Liver (tissue), 9 donors: Measurements from ENCODE around the gene HES3. TPM values are rescaled to one million over a fixed set of nuclear protein-coding genes. Genes with fewer than 3 reads are reported as not detected.

ENCODE experiments used
- DNase-seq: peaks from one replicate; pipeline ENCODE4 v3.0.0-alpha.2; 2017; ENCODE audit warnings: low spot score
- H3K27ac ChIP-seq, 2 donors: one replicate each; pipeline ENCODE4 v1.7.0; 2013; ENCODE audit warnings: inconsistent platforms in 2 of 2, low read length in 2 of 2, control low read depth in 1 of 2, low read depth in 1 of 2, mild to moderate bottlenecking in 1 of 2
- H3K27me3 ChIP-seq, 4 donors: one replicate each; pipeline versions ENCODE4 v1.6.1 to v1.7.0; 2013; ENCODE audit warnings: low read length in 3 of 4, inconsistent platforms in 1 of 4, mild to moderate bottlenecking in 1 of 4, moderate library complexity in 1 of 4; ENCODE audit not compliant: control insufficient read depth in 4 of 4, insufficient read depth in 4 of 4
- H3K36me3 ChIP-seq, 4 donors: one replicate each; pipeline versions ENCODE4 v1.6.1 to v1.7.0; 2013; ENCODE audit warnings: low read length in 3 of 4, mild to moderate bottlenecking in 3 of 4, low read depth in 1 of 4, moderate library complexity in 1 of 4; ENCODE audit not compliant: control insufficient read depth in 4 of 4, insufficient read depth in 3 of 4
- H3K4me1 ChIP-seq, 4 donors: one replicate each; pipeline versions ENCODE4 v1.6.1 to v1.7.0; 2013; ENCODE audit warnings: low read length in 3 of 4, mild to moderate bottlenecking in 3 of 4, moderate library complexity in 1 of 4; ENCODE audit not compliant: control insufficient read depth in 4 of 4, insufficient read depth in 4 of 4
- H3K4me3 ChIP-seq, 3 donors: one replicate each; pipeline versions ENCODE4 v1.6.1 to v1.7.0; 2013; ENCODE audit warnings: low read length in 3 of 3, control low read depth in 1 of 3, low read depth in 1 of 3, mild to moderate bottlenecking in 1 of 3
- H3K9ac ChIP-seq, 2 donors: one replicate each; pipeline ENCODE4 v1.7.0; 2013; ENCODE audit warnings: low read length in 2 of 2, mild to moderate bottlenecking in 2 of 2, moderate library complexity in 2 of 2, control low read depth in 1 of 2, low read depth in 1 of 2
- H3K9me3 ChIP-seq, 4 donors: one replicate each; pipeline versions ENCODE4 v1.6.1 to v1.7.0; 2013; ENCODE audit warnings: low read length in 3 of 4; ENCODE audit not compliant: control insufficient read depth in 4 of 4
- EGR1 ChIP-seq, 2 donors: IDR thresholded peaks; 2 replicates each; pipeline ENCODE4 v1.6.1; 2016 to 2018; ENCODE audit warnings: antibody characterized with exemption in 2 of 2, low read depth in 2 of 2
- FOXA2 ChIP-seq: IDR thresholded peaks from 2 replicates; pipeline ENCODE4 v1.6.1; 2016; ENCODE audit warnings: antibody characterized with exemption
- GABPA ChIP-seq, 2 donors: IDR thresholded peaks in 1 of 2; conservative IDR thresholded peaks in 1 of 2; 2 replicates each; pipeline ENCODE4 v1.6.1; 2016; ENCODE audit warnings: antibody characterized with exemption in 2 of 2, mild to moderate bottlenecking in 1 of 2, moderate library complexity in 1 of 2
- HNF4A ChIP-seq, 2 donors: conservative IDR thresholded peaks; 2 replicates each; pipeline ENCODE4 v1.6.1; 2016; ENCODE audit warnings: antibody characterized with exemption in 2 of 2, mild to moderate bottlenecking in 2 of 2
- HNF4G ChIP-seq: IDR thresholded peaks from 2 replicates; pipeline ENCODE4 v1.6.1; 2016; ENCODE audit warnings: antibody characterized with exemption
- JUND ChIP-seq, 2 donors: IDR thresholded peaks; 2 replicates each; pipeline ENCODE4 v1.6.1; 2016; ENCODE audit warnings: antibody characterized with exemption in 2 of 2
- NR2F2 ChIP-seq: IDR thresholded peaks from 2 replicates; pipeline ENCODE4 v1.6.1; 2016; ENCODE audit warnings: antibody characterized with exemption
- RAD21 ChIP-seq, 2 donors: IDR thresholded peaks; 2 replicates each; pipeline ENCODE4 v1.6.1; 2016; ENCODE audit warnings: antibody characterized with exemption in 2 of 2, mild to moderate bottlenecking in 2 of 2
- RXRA ChIP-seq, 2 donors: IDR thresholded peaks; 2 replicates each; pipeline ENCODE4 v1.6.1; 2017 to 2018; ENCODE audit warnings: antibody characterized with exemption in 2 of 2, mild to moderate bottlenecking in 1 of 2
- SP1 ChIP-seq: IDR thresholded peaks from 2 replicates; pipeline ENCODE4 v1.6.1; 2018; ENCODE audit warnings: antibody characterized with exemption, mild to moderate bottlenecking
- YY1 ChIP-seq: IDR thresholded peaks from 2 replicates; pipeline ENCODE4 v1.6.1; 2016; ENCODE audit warnings: antibody characterized with exemption, mild to moderate bottlenecking
- WGBS: extraction: QIAGEN DNeasy Blood & Tissue Kit; methylation state at CpG from one replicate; pipeline ENCODE4 v1.1.7; 2013; 5-methylcytosine and 5-hydroxymethylcytosine counted together
- polyA plus RNA-seq, 2 donors: library from polyadenylated mRNA; stranded (reverse) in 1 of 2; unstranded in 1 of 2; fragments of 200-250 nt in 1 of 2; fragments of >200 nt in 1 of 2; fragmentation: Nextera tagmentation in 1 of 2; extraction: Ambion mirVana in 1 of 2; gene quantifications; one replicate each; pipeline versions ENCODE4 v1.2.1 to v1.2.3, GENCODE V29; 2013 to 2015
- total RNA-seq, 2 donors: library from RNA; depleted of rRNA; stranded (reverse); fragments of >200 nt; gene quantifications; one replicate each; pipeline ENCODE4 v1.2.3, GENCODE V29; 2014
- TF ChIP-seq, protein P1 (sequence below): IDR thresholded peaks from 2 replicates; pipeline ENCODE4 v1.6.1; 2016; ENCODE audit warnings: antibody characterized with exemption
- TF ChIP-seq, protein P2 (sequence below): fragments of 150-350 bp; IDR thresholded peaks from 2 replicates; pipeline ENCODE4 v1.5.1; 2017; ENCODE audit warnings: improper control_type of control experiment, low read depth, low read length; ENCODE audit not compliant: missing input control
- TF ChIP-seq, protein P3 (sequence below): IDR thresholded peaks from 2 replicates; pipeline ENCODE4 v1.6.1; 2016; ENCODE audit warnings: antibody characterized with exemption, mild to moderate bottlenecking
- TF ChIP-seq, protein P4 (sequence below): IDR thresholded peaks from 2 replicates; pipeline ENCODE4 v1.6.1; 2016; ENCODE audit warnings: antibody characterized with exemption
- TF ChIP-seq, protein P5 (sequence below): IDR thresholded peaks from 2 replicates; pipeline ENCODE4 v1.6.1; 2016; ENCODE audit warnings: antibody characterized with exemption
- donor health status: healthy.
- donor health status: healthy.
- donor health status: healthy.
- donor health status: healthy.
- donor health status: healthy.

HES3 gene
- total and polyA plus RNA-seq, 4 donors: not detected

DNA sequence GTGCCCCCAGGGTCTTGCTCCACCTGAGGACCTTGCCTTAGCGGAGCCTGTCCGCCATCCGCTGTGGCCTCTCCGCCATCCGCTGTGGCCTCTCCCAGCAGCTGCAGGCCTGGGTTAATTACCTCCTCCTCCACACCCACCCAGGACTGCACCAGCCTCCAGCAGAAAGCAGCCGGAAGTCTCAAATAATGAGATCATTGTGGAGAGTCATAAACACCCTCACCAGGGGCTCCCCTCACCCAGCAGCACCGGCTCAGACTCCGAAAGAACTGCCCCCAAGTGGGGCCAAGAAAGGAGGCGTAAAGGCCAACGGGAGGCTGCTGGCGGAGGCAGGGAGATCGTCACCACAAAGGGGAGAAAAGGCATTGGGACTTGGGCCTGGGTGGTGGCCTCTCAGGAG lies 27.6 kb downstream of the HES3 start:
- WGBS: 81% methylated on average over 12 of the region's 12 CpGs
- TF ChIP-seq, protein P1, sequence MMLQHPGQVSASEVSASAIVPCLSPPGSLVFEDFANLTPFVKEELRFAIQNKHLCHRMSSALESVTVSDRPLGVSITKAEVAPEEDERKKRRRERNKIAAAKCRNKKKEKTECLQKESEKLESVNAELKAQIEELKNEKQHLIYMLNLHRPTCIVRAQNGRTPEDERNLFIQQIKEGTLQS: no peak
- no peak for TF ChIP-seq HNF4G
- TF ChIP-seq RXRA (IDR thresholded peaks at IDR 0.05): no peak
- TF ChIP-seq YY1: no peak
- TF ChIP-seq FOXA2: no peak
- TF ChIP-seq, protein P2, sequence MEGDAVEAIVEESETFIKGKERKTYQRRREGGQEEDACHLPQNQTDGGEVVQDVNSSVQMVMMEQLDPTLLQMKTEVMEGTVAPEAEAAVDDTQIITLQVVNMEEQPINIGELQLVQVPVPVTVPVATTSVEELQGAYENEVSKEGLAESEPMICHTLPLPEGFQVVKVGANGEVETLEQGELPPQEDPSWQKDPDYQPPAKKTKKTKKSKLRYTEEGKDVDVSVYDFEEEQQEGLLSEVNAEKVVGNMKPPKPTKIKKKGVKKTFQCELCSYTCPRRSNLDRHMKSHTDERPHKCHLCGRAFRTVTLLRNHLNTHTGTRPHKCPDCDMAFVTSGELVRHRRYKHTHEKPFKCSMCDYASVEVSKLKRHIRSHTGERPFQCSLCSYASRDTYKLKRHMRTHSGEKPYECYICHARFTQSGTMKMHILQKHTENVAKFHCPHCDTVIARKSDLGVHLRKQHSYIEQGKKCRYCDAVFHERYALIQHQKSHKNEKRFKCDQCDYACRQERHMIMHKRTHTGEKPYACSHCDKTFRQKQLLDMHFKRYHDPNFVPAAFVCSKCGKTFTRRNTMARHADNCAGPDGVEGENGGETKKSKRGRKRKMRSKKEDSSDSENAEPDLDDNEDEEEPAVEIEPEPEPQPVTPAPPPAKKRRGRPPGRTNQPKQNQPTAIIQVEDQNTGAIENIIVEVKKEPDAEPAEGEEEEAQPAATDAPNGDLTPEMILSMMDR: no peak
- TF ChIP-seq, protein P3, sequence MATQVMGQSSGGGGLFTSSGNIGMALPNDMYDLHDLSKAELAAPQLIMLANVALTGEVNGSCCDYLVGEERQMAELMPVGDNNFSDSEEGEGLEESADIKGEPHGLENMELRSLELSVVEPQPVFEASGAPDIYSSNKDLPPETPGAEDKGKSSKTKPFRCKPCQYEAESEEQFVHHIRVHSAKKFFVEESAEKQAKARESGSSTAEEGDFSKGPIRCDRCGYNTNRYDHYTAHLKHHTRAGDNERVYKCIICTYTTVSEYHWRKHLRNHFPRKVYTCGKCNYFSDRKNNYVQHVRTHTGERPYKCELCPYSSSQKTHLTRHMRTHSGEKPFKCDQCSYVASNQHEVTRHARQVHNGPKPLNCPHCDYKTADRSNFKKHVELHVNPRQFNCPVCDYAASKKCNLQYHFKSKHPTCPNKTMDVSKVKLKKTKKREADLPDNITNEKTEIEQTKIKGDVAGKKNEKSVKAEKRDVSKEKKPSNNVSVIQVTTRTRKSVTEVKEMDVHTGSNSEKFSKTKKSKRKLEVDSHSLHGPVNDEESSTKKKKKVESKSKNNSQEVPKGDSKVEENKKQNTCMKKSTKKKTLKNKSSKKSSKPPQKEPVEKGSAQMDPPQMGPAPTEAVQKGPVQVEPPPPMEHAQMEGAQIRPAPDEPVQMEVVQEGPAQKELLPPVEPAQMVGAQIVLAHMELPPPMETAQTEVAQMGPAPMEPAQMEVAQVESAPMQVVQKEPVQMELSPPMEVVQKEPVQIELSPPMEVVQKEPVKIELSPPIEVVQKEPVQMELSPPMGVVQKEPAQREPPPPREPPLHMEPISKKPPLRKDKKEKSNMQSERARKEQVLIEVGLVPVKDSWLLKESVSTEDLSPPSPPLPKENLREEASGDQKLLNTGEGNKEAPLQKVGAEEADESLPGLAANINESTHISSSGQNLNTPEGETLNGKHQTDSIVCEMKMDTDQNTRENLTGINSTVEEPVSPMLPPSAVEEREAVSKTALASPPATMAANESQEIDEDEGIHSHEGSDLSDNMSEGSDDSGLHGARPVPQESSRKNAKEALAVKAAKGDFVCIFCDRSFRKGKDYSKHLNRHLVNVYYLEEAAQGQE: no peak
- TF ChIP-seq, protein P4, sequence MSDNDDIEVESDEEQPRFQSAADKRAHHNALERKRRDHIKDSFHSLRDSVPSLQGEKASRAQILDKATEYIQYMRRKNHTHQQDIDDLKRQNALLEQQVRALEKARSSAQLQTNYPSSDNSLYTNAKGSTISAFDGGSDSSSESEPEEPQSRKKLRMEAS: no peak
- no peak for TF ChIP-seq SP1
- no peak for TF ChIP-seq EGR1 (IDR thresholded peaks at IDR 0.05; ENCODE audit: low read depth in 2 of 2)
- no peak overlapping the region for H3K4me3 ChIP-seq
- no peaks in the 10 kb centered on the region for H3K27me3 ChIP-seq
- no peak overlapping the region for H3K27ac ChIP-seq
- DNase-seq: no peak
- H3K9me3 ChIP-seq: no peaks in the 10 kb centered on the region
- no peaks in the 10 kb centered on the region for H3K36me3 ChIP-seq
- no peak overlapping the region for H3K9ac ChIP-seq
- H3K4me1 ChIP-seq: no peaks in the 10 kb centered on the region

DNA sequence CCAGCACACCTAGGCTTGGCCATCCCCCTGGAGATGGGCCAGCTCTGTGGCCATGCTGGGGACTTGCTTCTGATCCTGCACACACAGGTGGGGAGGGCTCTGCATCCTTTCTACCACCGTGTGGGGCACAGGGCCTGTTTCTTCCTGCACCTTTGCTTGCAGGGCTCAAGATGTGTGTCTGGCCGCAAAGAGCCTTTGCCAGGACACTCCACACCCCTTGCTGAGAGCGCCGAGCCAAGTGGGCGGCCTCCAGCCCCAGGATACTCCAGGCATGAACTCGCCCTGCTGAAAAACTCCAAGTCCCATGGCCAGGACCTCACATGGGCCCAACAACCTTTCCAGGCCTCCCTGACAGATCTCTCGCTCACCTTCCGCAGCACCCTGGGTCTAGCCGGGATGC lies 28.5 kb downstream of the HES3 start:
- Histone ChIP-seq H3K4me3 (no peak overlapping the region), H3K4me1 (no peaks in the 10 kb centered on the region), H3K27me3 (no peaks in the 10 kb centered on the region), H3K9me3 (no peaks in the 10 kb centered on the region), H3K36me3 (no peaks in the 10 kb centered on the region), H3K27ac (no peak overlapping the region), H3K9ac (no peak overlapping the region)
- TF ChIP-seq NR2F2 (no peak), JUND (IDR thresholded peaks at IDR 0.05) (no peak), HNF4A (conservative IDR thresholded peaks at IDR 0.05) (no peak), RXRA (IDR thresholded peaks at IDR 0.05) (no peak), GABPA (IDR thresholded peaks at IDR 0.05 in 1 of 2, conservative IDR thresholded peaks at IDR 0.05 in 1 of 2) (no peak), HNF4G (no peak), RAD21 (IDR thresholded peaks at IDR 0.05) (no peak), SP1 (no peak)
- TF ChIP-seq, protein P1: no peak
- TF ChIP-seq, protein P5, sequence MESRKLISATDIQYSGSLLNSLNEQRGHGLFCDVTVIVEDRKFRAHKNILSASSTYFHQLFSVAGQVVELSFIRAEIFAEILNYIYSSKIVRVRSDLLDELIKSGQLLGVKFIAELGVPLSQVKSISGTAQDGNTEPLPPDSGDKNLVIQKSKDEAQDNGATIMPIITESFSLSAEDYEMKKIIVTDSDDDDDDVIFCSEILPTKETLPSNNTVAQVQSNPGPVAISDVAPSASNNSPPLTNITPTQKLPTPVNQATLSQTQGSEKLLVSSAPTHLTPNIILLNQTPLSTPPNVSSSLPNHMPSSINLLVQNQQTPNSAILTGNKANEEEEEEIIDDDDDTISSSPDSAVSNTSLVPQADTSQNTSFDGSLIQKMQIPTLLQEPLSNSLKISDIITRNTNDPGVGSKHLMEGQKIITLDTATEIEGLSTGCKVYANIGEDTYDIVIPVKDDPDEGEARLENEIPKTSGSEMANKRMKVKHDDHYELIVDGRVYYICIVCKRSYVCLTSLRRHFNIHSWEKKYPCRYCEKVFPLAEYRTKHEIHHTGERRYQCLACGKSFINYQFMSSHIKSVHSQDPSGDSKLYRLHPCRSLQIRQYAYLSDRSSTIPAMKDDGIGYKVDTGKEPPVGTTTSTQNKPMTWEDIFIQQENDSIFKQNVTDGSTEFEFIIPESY: no peak
- TF ChIP-seq, protein P4: no peak
- WGBS: 95% methylated on average over 9 of the region's 9 CpGs
- no peak for DNase-seq
